C1 segment of cervical spinal cord (tissue), 14 donors: ENCODE data around the gene TMEM107.

Source experiments
- DNase-seq, 14 donors: peaks; one replicate each; lab custom pipeline; 2025; lab: John Stamatoyannopoulos, UW

The TMEM107 gene

DNA sequence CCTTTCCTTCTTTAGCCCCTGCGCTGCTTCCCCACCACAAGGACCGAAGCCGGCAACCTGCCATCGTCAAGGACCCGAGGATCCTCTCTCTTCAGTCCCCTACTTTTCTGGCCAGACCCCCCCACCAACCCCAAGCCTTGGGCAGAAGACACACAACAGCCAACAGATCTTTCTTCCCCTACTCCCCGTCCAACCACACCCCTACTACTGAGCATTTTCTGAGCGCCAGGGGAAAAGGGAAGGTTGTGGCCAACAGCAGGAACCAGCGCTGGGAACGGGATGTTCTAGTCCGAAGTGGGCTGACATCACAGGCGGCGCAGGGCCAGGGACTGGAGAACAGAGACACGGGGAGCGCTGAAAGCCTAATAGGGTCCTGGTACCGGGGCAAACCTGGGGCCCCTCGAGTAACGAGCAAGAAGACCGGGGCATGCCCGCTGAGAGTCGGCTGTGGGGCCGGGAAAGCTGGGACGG, 24.5 kb downstream of the TMEM107 start:
- peak in 11 of 14 donors; percentile 62 to 84 (median 78) for DNase-seq

DNA sequence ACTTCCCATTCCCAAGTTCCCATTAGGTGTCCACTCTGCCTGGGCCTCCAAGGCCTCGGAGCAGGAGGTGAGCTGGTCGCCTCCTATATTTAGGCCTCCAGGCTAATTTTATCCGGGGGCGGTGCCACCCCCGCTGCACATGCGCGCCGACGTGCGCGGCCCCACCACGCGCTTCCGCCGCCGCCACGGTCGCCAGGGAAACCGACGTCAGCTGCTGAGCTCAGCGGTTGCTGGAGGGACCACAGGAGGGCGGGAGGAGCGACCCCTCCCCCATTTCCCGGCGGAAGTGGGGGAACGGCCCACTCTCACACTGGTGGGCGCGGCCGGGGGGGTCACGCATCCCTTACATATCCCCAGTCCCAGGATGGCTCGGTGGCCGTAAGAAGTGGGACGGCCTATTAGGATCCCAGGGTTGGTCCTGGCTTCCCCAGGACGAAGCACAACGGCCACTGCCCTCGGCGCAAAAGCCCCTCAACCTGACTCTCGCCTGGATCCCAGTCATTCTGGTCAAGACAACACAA, 25.0 kb downstream of the TMEM107 start:
- DNase-seq, result peak; percentile 34 to 93 (median 84)

DNA sequence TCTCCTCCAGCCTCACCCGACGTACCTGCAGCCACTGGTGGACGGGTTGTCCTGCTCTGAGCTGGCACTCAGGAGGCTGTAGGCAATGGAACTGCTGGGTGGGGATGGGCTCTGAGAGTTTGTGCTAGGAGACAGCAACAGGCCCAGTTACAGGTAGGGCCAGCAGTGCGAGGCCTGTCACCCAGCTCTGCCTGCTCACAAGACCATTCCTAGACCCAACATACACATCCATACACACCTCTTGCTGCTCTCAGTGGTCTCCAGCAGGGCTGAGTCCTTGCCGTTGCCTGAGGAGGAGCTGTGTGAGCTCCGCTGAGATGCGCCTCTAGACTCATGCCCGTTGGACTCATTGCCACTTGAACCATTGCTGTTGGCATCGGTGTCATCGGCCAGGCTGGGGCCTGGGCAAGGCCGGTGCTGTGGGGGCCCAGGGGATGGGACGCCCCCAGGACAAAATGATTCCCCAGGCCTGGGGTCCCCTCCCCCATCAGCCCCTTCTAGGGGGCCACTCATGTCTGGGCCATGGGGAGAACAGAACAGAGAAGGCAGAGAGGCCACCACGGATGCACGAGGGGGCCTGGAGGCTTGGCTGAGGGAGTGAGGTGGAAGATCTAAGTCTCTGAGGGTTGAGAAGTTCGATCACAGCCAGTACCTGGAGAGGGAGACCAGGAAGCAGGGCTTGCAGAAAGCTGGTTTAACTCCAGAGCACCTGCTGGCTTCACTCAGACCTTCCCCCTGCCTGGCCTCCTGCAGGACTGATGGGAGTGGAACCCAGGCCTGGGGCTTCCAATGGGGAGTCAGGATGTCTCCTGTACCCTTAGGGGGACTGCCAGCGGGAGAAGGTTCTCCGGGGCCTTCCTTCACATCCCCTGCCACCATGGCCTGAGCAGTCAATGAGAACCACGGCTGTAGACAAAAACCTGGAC, 25.7 kb downstream of the TMEM107 start:
- no peak for DNase-seq

DNA sequence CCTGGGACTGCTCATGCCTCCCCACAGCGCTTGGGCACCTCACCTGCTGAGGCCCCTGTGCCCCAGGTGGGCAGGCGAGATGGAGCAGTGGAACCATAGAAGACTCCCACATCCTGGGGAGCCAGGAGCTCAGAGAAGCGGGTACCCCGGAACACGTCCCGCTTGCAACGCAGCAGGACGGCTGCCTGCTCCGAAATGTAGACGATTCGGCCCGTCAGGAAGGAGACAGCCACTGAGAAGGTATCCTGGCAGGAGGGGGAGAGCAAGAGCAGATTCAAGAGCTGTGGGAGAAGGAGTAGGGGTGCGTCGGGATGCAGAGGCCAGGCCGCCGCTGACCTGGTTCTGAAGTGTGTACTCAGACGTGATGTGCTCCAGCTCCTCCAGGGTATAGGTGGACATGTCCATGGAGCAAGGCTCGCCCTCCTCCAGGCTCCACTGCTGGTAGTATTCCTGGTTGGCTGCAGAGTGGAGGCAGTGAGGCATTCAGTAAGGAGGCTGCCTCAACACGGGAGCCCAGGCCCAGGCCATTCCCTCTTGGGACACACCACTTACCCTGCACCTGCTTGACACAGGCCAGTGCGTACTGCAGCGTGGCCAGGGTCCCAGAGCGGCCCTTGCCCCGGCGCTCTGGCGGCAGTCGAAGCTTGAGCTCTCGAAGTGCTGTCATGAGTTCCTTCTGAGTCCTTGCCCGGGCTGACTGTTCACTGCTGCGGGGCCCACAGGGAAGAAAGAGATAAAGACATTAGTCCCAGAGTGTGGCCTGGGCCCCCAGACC, 26.6 kb downstream of the TMEM107 start:
- DNase-seq, result no peak

DNA sequence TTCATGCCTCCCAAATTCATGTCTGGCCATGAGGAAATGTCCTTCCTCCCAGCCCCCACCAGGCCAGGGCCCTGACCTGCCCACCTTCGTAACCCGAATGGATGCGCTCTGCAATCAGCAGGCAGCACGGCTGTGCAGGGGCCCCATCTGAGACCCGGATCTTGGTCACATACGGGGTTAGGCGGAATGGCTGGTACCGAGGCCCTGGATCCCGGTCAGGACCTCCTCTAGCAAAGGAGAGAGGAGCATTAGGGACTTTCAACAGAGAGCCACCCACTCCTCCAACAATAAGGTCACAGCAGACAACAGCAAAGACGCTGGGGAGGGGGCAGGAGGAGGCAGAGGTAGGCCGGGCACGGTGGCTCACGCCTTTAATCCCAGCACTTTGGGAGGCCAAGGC, 27.6 kb downstream of the TMEM107 start:
- no peak for DNase-seq

DNA sequence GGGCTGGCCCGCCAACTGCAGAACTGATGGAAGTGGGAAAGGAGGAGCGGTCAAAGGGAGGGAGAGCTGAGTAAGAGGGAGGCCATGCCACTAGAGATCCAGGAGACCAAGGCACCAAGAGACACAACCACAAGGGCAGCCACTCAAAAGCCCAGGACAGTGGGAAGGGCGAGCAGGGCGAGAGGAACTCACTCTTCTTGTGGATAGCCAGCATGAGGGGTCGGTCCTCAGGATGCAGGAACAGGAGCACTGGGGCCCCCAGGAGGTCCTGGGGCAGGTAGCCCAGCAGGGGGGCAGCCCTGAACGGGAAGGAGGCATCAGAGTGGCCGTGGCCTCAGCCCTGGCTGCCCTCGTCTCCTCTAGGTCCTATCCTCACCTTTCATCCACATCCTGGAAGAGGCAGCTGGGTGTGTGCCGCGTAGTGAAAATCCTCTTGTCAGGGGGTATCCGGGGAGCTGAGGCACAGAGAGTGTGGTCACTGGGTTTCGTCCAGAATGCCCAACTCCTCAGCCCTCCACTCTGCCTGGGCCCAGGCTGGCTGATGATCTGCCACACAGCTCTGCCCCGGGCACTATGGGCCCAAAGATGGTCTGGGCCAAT, 28.3 kb downstream of the TMEM107 start:
- DNase-seq, result no peak

DNA sequence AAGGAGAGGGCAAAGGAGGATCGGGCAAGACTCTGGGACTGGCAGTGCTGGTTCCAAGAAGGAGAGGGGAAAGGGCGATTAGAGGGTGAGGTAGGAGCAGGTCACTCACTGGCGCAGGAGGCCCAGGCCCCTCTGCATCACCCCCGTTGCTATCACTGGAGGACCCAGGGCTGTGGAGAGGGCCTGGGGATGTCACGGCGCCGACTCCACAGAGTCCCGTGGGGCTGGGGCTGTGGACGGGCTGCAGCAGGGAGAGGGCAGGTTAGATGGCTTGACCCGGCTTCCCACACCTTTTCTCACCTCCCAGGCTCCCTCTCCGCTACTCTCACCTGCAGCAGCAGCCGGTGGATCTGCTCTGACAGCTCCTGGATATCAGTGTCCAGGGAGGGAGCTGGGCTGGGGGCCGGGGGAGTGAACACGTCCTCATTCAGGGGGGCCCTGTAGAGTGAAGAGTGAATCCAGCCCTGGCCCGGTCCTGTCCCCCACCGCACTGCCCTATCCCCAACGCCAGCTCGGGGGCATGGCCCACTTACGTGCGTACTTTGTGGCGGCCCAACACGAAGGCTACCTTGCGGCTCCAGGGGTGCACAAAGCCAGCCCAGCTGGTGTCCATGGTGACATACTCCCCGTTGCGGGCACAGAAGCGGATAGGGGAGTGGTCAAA, 28.9 kb downstream of the TMEM107 start:
- no peak for DNase-seq

DNA sequence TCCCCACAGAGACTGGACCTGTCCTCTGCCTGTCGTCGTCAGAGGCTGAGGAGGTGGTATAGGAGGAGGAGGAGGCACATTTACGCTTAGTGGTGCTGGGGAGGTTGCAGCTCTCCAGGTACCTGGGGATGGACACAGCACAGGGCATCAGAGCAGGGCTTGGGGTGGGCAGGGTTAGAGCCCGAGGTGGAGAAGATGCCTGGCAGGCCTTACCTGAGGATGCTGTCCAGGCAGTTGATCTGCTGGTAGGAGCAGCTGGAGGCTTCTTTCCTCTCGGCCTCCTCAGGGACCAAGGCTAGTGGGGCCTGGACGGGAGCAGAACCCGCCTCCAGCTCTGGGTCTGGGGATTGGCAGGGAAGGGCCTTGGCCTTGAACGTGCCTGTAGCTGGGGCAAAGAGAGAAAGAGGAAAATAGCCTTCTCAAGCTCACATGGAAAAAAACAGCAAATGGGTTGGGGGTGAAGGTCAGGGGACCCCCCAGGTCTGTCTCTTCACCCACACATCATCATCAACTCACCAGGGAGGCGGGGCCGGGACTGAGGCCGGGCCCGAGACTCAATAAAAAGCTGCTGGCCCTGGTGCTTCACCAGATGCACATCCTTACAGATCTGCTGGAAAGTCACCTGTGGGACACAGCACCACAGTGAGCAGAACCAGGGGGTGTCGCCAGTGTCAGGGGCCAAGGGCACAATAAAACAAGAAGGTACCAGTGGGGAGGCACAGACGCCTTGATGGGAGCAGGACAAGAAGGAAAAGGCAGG, 29.6 kb downstream of the TMEM107 start:
- DNase-seq, result no peak

DNA sequence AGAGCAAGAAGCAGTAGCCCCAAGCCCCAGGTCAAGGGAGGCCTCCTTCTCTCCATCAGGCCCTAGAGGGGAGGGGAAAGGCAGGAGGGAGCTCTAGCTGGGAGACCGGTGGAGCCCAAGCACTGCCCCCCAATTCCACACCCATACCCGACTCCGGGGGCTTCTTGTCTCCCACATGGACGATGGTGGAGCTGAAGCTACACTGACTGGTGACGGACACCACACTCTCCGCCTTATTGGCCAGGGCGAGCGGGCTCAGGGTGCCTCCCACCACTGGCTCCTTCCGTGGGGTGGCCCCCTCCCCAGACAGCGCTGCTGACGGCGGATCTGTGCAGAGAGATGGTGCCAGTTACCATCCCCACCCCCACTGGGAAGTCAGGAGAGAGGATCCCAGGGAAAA, 30.4 kb downstream of the TMEM107 start:
- DNase-seq, result no peak

DNA sequence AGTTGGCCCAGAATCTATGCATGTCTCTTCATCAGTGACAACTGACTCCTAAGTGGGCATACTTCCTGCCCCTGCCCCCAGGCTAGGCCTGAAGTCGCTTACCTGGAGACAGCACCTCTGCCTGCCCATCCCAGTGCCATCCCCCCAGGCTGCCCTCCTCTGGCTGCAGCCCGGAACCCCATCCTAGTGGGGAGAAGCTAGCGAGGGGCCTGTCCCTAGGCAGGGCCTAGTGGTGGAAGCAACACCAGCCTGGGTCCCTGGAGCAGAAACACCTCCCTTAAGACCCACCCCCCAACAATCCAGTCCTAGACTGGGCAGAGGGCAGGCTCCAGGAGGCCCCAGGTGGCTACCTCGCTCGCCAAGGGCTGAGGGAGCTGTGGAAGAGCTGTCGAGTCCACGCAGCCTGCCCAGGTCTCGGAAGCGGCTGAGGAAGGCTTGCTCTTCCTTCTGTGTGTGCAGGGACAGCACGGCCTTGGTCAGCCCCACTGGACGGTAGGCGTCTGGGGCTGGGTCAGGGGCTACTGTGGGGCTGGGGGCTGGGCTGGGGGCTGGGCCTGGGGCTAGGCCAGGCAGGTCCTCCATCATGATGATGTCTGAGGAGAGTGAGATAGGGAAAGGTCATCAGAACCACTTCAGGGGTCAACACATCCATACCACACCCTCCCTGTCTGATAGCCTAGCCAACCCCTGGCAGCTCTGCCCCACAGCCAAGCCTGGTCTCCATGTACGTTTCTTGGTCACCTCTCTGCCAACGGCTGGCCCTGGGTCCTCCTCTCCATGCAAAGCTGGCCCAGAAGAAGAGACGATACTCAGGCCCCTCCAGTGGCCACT, 31.6 kb downstream of the TMEM107 start:
- DNase-seq, result no peak

DNA sequence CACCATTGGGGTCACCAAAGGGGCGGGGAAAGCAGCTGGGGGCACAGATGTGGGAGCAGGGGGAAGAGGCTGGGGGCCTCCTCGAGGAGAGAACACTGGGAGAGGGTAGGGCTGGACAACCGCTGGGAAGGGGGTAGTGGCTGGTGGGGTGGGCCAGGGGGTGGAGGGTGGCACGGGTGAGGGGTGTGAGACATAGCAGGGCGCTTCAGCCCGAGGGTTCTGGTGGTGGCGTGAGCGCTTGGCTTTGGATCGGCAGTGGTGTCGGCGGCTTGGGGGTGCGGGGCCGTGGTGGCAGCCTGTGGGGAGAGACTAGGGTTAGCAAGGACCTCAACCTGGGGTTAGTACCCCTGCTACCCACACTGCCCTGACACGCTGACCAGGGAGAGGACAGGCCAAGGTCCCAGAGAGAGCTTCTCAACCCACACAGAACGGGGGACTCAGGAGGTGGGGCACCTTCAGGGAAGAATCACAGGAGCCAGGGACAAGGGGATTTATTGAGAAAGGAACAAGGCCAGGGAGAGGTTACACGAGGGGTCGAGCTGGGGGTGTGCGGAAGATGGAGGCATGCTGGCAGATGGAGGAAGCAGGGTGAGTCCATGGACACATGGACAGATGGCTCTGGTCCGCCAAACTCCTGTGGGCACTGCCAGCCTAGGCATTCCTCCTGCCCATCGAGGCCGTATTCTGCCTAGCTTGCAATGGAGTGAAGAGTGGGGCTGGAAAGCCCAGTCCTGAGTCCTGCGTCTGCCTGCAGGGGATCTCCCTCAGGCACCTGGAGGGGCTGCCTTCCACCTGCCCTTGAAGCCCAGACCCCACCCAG, 32.4 kb downstream of the TMEM107 start:
- DNase-seq, result no peak

DNA sequence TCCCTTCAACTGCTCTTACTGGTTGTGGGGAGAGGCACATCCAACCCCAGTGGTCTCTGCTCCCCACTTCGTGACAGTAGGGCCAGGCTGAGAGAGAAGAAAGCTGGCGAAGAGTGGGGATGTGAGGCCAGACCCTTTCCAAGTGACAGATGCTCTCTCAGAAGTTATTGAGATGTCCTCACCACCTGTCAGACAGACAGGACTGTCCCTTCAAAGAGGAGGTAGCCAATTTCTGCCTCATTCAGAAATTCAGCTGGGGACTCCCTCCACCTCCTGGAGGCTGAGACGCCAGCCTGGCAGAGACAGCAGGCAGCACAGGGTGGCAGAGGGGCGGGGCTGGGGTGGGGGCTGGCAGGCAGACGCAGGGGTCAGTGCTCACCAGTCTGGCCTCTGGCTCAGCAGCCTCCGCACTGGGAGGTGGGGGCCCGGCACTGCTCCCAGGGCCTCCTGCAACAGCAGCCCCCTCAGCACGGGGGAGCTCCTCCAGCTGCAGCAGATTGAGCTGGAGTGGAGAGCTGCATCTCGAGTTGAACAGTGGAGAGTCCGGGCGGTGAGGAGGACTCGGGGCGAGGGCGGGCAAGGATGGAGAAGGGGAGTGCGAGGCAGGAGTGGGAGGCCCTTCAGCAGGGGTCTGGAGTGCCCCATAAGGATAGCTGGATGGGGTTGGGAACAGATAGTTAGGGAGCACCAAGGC, 33.1 kb downstream of the TMEM107 start:
- DNase-seq, result no peak

DNA sequence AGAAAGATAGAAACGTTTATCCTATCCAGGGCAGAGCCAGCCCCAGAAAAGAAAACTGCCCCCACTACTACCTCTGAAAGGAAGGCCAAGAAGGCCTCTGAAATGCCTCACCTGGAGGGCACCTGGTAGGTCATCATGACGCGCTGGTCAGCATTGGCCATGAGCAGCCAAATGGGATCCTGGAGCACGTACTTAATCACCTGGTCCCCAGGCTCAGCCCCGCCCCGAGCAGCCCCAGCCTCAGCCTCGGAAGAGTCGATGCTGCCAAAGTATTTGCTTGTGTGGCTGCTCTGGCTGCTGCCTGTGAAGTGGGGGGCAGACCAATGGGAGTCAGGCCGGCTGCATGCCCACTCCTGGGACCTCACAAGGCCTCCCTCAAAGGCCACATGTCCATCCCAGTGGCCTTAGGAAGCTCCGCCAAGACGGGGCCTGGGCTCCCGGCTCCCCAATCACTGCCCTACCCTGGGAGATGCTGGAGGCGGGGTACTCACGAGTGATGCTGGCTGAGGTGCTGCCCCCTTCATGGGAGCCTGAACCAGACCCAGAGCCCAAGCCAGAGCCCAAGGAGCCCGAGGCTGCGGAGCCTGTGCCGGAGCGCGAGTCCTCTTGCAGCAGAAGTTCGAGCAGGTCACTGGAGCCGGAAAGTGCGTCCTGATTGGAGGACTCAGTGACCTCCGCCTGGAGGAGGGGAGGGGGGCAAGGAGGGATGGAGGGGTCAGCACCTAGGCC, 33.9 kb downstream of the TMEM107 start:
- DNase-seq, result no peak

DNA sequence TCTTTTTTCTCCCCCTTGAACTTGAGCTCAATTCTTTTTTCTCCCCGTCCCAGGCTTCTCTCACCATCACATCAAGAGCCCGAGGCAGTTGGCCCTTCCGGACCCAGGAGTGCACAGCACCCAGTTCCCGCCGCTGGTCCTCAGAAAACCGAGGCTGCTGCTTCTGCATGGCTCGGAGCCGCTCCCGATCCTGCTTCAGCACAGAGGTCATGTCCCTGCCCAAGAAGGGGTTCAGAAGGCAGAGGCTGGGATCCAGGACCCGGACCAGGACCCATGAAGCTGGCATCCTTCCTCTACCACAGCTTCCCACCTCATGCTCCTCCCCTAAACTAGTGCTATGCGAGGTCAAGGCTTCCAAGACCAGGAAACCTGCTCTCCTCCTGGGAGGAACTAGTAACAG, 34.4 kb downstream of the TMEM107 start:
- DNase-seq, result no peak

DNA sequence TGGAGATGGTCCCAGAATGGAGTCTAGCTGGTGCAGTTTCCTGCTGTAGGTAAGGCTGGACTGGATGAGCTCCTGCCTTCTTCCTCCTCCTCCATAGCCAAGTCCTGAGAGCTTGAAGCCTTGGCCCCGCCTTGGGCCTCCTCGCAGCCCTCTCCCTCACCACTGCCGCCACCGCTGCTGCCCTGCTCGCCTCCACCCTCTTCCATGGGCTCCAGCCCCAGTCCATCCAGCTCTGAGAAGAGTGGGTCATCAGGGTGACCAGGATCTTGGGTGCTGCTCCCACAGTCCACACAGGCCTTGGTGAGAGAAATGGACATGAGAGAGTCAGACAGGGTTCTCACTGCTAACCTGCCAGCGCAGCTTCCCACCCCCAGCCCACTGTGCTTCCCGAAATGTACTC, 35.1 kb downstream of the TMEM107 start:
- no peak for DNase-seq

DNA sequence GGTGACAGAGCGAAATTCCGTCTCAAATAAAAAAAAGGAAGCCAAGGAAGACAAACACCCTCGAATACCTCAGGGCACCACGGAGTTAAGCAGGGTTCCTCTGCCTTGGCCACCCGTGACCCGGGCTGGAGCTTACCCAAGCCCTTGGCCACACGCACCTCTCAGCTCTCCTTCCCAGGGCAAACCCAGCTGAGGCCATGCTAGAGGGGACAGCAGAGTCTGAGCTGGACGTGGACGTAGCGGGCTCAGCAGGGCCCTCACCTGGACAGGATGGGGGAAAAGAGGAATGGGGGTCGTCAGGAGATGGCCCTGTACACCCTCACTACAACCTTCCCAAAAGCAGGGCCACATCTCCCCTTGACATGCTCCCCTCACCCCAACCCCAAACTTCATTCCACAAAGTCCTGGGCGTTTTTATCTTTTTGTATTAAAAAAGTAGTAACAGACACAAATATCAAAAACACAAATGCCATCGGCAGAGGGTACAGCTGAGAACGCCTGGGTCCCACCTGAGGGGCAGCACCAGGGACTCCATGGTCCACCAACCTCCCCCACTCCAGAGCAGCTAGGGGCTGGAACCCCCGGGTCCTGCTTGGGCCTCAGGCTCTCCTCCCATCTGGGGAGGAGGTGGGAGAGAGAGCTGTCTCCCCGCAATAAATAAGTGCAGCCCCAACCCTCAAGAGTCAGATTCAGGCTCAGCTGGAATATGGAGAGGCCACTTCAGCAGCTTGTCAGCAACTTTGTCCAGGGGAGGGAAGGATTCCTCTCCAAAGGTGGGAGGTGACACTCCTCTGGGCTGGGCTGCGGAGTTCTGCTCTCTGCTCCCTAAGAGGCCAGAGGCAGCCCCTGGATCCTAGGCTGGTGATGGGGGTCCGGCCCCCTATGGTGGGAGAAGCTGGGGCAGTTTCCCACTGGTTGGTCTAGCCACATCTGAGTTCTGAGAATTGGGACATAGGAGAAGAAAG, 35.8 kb downstream of the TMEM107 start:
- DNase-seq, result no peak
